Measurements from ENCODE around the gene PC. TPM values are rescaled to one million over a fixed set of nuclear protein-coding genes. Genes with fewer than 3 reads are reported as not detected.
"Not testable (repeated sequence)": the region's sequence is repeated elsewhere in the genome, so short reads cannot be mapped to it uniquely, and the experiment has no call there.

The PC gene
- total RNA-seq, 2 donors from 2014 or later: 9.1 to 12.7 TPM

DNA sequence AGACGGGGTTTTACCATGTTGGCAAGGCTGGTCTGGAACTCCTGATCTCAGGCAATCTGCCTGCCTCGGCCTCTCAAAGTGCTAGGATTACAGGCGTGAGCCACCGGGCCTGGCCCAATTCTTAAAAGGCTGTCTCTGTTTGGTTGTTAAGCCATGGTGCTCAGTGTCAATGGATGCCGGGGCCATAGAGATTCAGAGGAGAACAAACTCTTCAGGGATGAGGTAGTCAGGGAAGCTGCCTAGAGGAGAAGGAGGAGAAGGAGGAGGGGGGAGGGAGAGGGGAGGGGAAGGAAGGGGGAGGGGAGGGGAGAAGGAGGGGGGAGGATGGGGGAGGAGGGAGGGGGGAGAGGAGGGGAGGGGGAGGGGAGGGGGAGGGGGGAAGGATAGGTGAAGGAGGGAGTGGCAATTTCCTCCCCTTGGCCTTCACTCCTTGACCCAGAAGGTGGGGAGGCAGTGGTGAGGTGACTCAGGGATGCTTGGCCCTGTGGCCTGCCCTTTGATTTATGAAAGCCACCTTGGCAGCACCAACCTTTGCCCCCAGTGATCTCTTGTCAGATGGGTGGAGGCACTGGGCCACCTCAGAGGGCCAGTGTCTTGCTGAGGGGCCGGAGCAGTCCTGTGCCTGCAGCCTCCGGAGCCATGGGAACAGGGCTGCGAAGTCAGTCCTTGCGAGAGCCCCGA lies 16.7 kb upstream of the PC start, which contains the start of gene C11orf86:
Gene C11orf86 (plus strand): TSS at position 581 of the 681 bp plus-strand sequence. CDS start 59 bp downstream, at position 640.
- DNase-seq (no peak), ATAC-seq (replicated peaks in 1 of 2) (no peak)
- H3K4me1 Mint-ChIP-seq (ENCODE audit: low read depth): peaks cover 17% of the 10 kb centered on the region
- H3K9me3 Mint-ChIP-seq: peaks cover 2 to 3% of the 10 kb centered on the region in 2 donors
- H3K4me3 Mint-ChIP-seq: no peak within 1 kb of the TSS
- no peaks in the 10 kb centered on the region for H3K27me3 Mint-ChIP-seq (ENCODE audit: low read depth)
- H3K27ac Mint-ChIP-seq: no peak within 1 kb of the TSS
- peaks cover 0 to 2% of the 10 kb centered on the region in 2 donors for H3K36me3 Mint-ChIP-seq (ENCODE audit: insufficient read depth in 2 of 2)

DNA sequence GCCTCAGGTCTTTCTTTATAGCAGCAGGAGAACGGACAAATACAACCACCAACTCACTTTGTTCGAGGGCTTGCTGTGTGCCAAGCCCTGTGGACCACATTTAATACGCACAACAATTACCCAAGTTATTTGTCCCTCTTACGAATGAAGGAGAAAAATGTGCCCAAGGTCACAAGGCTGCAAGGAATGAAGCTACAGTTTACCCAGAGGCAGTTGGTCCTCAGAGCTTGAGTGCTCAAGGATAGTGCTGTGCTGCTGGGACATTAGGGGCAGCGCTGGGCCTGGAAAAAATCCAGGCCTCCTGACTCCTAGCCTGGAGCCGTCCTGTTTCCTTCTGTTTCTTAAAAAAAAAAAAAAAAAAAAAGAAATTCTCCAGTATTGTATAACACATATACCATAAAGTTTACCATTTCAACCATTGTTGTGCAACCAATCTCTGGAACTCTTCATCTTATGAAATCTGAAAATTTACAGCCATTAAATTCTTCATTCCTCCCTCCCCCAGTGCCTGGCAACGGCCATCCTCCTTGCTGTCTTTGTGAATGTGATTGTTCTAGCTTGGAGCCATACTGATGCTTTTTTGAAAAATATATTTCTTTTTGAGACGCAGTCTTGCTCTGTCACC lies 15.9 kb upstream of the PC start:
- Mint-ChIP-seq H3K27me3 (ENCODE audit: low read depth) (no peaks in the 10 kb centered on the region), H3K9me3 (peaks cover 0 to 2% of the 10 kb centered on the region in 2 donors), H3K27ac (no peak overlapping the region), H3K4me3 (no peak overlapping the region), H3K4me1 (ENCODE audit: low read depth) (peaks cover 17% of the 10 kb centered on the region), H3K36me3 (ENCODE audit: insufficient read depth in 2 of 2) (peaks cover 0 to 2% of the 10 kb centered on the region in 2 donors)
- ATAC-seq (replicated peaks in 1 of 2) (no peak), DNase-seq (no peak)

DNA sequence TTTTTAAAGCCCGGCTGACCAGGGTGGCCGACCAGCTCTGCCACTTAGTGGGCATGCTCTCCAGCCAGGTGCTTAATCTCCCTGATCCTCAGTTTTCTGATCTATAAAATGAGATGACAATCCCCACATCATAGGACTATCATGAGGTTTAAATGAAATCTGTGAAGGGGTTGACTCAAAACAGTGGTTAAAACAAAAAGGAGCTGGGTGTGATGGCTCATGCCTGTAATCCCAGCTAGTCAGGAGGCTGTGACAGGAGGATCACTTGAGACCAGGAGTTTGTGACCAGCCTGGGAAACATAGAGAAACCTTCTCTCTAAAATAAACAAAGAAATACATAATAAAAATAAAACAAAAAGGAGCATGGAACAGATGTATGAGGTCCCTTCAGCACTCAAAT lies 13.3 kb upstream of the PC start:
- no peak overlapping the region for H3K27ac Mint-ChIP-seq

DNA sequence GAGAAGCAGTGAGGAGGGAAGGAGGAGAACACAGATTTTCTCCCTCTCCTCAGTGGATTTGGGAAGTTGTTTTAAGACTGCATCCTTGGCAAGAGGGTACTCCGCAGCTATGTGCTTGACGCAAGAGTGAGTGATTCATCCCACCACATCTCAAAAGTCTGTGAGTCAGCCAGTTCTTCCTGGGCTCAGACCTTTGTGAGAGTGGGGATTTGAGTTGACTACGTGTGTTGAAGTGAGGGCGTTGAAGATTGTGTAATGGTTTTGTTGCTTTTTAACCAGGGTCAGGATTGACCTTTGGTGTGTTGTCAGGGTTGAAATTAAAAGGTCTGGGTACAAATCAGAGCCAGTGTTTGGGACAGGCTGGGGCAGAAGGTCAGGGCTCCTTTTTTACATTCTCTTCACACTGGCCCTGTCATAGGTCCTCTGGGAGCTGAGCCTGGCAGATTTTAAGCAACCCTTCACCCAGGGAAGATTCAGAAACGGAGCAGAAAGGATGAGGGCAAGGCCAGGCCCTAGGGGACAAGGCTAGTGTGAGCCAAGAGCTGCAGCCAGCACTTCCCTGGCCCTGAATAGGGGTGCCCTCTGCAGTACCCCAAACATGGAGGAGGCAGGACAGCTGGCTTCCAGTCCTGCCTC lies 12.7 kb upstream of the PC start:
- Mint-ChIP-seq H3K4me1 (ENCODE audit: low read depth) (peaks cover 26% of the 10 kb centered on the region), H3K27ac (no peak overlapping the region), H3K4me3 (peak overlapping the region; percentile 37 to 56), H3K36me3 (ENCODE audit: insufficient read depth in 2 of 2) (no peaks in the 10 kb centered on the region), H3K9me3 (no peaks in the 10 kb centered on the region), H3K27me3 (ENCODE audit: low read depth) (peaks cover 4% of the 10 kb centered on the region)
- peak; percentile 97 for ATAC-seq (replicated peaks in 1 of 2)
- peak; percentile 59 to 66 for DNase-seq

More for the DNA sequence above, 13.3 kb upstream of the PC start:
- DNase-seq (no peak), ATAC-seq (replicated peaks in 1 of 2) (peak; percentile 12 to 34)
- Mint-ChIP-seq H3K27me3 (ENCODE audit: low read depth) (no peaks in the 10 kb centered on the region), H3K4me1 (ENCODE audit: low read depth) (peaks cover 26% of the 10 kb centered on the region), H3K36me3 (ENCODE audit: insufficient read depth in 2 of 2) (no peaks in the 10 kb centered on the region), H3K9me3 (no peaks in the 10 kb centered on the region), H3K4me3 (peak overlapping the region in 1 of 2 donors; percentile 17)

DNA sequence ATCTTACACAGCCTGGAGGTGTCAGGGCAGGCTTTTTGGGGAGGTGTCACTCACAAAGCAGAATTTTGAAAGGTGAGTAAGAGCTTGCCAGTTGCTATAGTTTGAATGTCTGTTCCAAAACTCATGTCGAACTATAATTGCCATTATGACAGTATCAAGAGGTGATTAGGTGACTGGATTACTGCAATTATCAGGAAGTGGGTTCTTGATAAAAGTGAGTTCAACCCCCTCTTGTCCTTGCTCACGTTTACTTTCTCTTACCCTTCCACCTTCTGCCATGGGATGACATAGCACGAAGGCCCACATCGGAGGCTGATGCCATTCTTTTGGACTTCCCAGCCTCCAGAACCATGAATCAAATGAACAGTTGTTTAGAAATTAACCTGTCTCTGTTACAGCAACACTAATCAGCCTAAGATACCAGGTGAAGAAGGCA lies 12.2 kb upstream of the PC start:
- DNase-seq (no peak), ATAC-seq (replicated peaks in 1 of 2) (peak; percentile 49 to 60)
- no peaks in the 10 kb centered on the region for H3K9me3 Mint-ChIP-seq
- H3K4me1 Mint-ChIP-seq (ENCODE audit: low read depth): peaks cover 26% of the 10 kb centered on the region
- peaks cover 6% of the 10 kb centered on the region for H3K27me3 Mint-ChIP-seq (ENCODE audit: low read depth)
- H3K27ac Mint-ChIP-seq: no peak overlapping the region
- peak overlapping the region; percentile 37 to 56 for H3K4me3 Mint-ChIP-seq
- H3K36me3 Mint-ChIP-seq (ENCODE audit: insufficient read depth in 2 of 2): no peaks in the 10 kb centered on the region

DNA sequence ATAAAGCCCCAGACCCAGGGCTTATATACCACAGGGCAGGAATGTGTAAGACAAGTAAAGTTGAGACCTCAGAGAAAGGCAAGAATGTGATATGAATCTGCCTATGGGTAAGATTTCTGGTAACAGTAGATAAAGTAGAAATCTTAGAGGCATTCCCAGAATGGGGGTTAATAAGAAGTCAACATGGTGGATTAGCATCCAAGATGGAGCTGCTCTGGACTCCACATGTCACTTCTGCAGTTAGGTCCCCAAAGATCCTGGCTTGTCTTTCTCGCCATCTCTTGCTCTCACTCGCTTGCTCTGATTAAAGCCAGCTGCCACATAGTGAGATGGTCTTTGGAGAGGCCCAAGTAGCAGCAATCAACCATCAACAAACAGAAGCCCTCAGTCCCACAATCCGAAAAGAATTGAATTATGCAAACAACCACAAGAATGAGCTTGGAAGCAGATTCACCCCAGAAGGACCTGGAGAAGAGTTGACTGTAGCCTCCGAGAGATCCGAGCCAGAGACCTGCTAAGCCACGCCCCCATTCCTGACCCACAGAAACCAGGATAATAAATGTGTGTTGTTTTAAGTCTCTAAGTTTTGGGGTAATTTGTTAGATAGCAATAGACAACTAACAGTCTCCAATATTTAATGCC lies 11.5 kb upstream of the PC start:
- Mint-ChIP-seq H3K36me3 (ENCODE audit: insufficient read depth in 2 of 2) (no peaks in the 10 kb centered on the region), H3K4me3 (no peak overlapping the region), H3K9me3 (no peaks in the 10 kb centered on the region), H3K27me3 (ENCODE audit: low read depth) (peaks cover 6% of the 10 kb centered on the region), H3K4me1 (ENCODE audit: low read depth) (peaks cover 26% of the 10 kb centered on the region), H3K27ac (no peak overlapping the region)
- no peak for ATAC-seq (replicated peaks in 1 of 2)
- no peak for DNase-seq

DNA sequence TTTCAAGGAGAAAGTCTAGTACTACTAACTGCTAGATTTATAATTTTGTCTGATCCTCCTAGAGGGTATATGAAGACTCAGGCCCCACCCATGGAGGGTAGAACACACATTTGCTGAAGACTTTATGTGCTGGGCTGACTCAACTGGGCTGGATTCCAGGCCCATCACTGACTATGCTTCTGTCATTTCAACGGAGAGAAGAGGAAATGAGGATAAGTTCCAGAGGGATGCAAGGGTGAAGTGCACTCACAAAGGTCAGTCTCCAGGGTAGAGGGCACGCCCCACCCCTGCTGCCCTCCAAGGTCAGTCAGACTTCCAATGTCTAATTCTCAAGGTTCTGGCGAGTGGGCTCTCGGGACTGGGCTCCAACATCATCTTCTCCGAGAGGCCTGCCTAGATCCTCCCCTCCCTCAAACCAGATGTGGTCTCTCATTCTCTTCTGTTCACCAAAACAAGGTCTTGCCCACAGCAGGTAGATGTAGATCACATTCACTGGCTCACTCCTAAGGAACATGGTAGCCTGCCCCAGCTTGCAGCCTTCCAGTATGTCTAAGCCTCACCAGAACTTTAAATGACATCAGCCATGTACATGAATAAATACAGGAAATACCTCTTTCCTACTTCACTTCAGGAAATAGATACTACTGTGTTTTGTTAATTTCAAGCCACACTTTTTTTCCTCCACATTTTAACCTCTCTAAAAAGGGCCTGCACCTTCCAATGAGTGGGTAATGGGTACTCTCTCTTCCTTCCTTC lies 9.7 kb upstream of the PC start:
- H3K27me3 Mint-ChIP-seq (ENCODE audit: low read depth): peaks cover 6% of the 10 kb centered on the region
- no peak overlapping the region for H3K4me3 Mint-ChIP-seq
- DNase-seq: no peak
- H3K36me3 Mint-ChIP-seq (ENCODE audit: insufficient read depth in 2 of 2): no peaks in the 10 kb centered on the region
- H3K9me3 Mint-ChIP-seq: no peaks in the 10 kb centered on the region
- peak overlapping the region; percentile 53 for H3K27ac Mint-ChIP-seq
- ATAC-seq (replicated peaks in 1 of 2): no peak
- H3K4me1 Mint-ChIP-seq (ENCODE audit: low read depth): peaks cover 26% of the 10 kb centered on the region

DNA sequence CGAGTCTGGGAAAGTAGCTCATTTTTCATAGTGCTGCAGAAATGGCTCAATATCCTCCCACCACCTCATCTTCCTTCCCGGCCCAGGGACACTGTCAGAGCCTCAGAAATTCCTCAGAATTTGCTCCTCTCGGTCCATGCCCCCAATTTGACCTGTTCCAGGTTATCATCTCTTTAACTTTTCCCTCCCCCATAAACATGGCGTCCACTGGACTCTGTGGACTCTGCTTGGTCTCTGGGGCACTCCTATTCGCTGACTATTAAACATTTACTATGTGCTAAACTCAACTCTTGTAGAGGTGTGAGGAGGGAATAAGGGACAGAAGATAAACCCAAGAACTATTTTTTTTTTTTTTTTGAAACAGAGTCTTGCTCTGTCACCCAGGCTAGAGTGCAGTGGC lies 8.2 kb upstream of the PC start:
- H3K27ac Mint-ChIP-seq: no peak overlapping the region
- ATAC-seq (replicated peaks in 1 of 2) (no peak), DNase-seq (no peak)
- H3K9me3 Mint-ChIP-seq: no peaks in the 10 kb centered on the region
- H3K27me3 Mint-ChIP-seq (ENCODE audit: low read depth): peaks cover 6% of the 10 kb centered on the region
- no peak overlapping the region for H3K4me3 Mint-ChIP-seq
- peaks cover 24% of the 10 kb centered on the region for H3K4me1 Mint-ChIP-seq (ENCODE audit: low read depth)
- H3K36me3 Mint-ChIP-seq (ENCODE audit: insufficient read depth in 2 of 2): no peaks in the 10 kb centered on the region

DNA sequence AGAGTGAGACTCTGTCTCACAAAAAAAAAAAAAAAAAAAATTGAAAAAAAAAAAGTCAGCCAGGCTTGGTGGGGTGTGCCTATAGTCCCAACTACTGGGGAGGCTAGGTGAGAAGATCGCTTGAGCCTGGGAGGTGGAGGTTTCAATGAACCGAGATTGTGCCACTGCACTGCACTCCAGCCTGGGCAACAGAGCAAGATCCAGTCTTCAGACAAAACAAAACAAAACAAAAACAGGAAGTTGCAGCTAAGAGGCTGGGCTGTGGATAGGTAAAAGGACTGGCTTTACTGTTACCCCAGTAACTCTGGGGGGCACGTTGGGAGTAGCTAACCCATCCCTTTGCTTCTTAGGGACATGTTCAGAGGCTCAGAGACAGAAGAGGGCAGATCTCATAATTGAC lies 6.3 kb upstream of the PC start:
- H3K4me1 Mint-ChIP-seq (ENCODE audit: low read depth): peaks cover 11% of the 10 kb centered on the region
- H3K27me3 Mint-ChIP-seq (ENCODE audit: low read depth): peaks cover 8% of the 10 kb centered on the region
- no peak overlapping the region for H3K4me3 Mint-ChIP-seq
- ATAC-seq (replicated peaks in 1 of 2): no peak
- H3K36me3 Mint-ChIP-seq (ENCODE audit: insufficient read depth in 2 of 2): no peaks in the 10 kb centered on the region
- DNase-seq: no peak
- no peak overlapping the region for H3K27ac Mint-ChIP-seq
- H3K9me3 Mint-ChIP-seq: no peaks in the 10 kb centered on the region

DNA sequence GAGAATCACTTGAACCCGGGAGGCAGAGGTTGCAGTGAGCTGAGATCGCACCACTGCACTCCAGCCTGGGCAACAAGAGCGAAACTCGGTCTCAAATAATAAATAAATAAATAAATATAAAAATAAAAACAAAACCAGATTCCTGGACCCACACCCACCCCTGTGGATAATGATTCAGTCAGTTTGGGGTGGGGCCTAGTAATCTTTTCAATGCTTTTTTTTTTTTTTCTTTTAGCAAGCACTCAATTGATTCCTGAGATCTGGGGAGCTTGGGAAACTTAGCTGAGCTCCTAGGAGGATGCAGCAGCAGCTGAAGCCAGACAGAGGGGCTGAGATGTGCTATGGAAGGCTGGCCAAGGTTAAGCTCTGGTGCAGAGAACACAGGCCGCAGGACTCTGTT lies 4.6 kb upstream of the PC start:
- DNase-seq (no peak), ATAC-seq (replicated peaks in 1 of 2) (no peak)
- Mint-ChIP-seq H3K27me3 (ENCODE audit: low read depth) (peaks cover 15% of the 10 kb centered on the region), H3K9me3 (no peaks in the 10 kb centered on the region), H3K36me3 (ENCODE audit: insufficient read depth in 2 of 2) (no peaks in the 10 kb centered on the region), H3K27ac (no peak overlapping the region), H3K4me1 (ENCODE audit: low read depth) (peaks cover 14% of the 10 kb centered on the region), H3K4me3 (no peak overlapping the region)

DNA sequence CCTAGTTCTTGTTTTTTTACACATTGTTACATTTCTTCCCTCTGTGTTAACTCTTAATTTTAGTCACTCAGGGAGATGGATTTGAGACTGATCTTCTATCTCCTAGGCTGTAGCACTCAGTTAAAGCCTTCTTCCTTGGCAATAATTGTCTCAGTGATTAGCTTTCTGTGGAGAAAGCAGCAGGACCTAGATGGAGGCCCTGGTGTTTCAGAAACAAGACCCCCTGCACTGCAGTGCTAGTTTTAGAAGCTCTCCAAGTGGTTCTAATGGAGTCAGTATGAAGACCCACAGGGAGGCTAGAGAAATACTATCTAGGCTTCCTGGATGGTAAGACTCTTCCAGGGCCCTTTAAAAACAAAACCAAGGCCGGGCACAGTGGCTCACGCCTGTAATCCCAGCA lies 4.1 kb upstream of the PC start:
- peaks cover 18% of the 10 kb centered on the region for H3K4me1 Mint-ChIP-seq (ENCODE audit: low read depth)
- H3K4me3 Mint-ChIP-seq: no peak overlapping the region
- DNase-seq (no peak), ATAC-seq (replicated peaks in 1 of 2) (no peak)
- H3K27me3 Mint-ChIP-seq (ENCODE audit: low read depth): peaks cover 15% of the 10 kb centered on the region
- no peak overlapping the region for H3K27ac Mint-ChIP-seq
- no peaks in the 10 kb centered on the region for H3K36me3 Mint-ChIP-seq (ENCODE audit: insufficient read depth in 2 of 2)
- no peaks in the 10 kb centered on the region for H3K9me3 Mint-ChIP-seq

DNA sequence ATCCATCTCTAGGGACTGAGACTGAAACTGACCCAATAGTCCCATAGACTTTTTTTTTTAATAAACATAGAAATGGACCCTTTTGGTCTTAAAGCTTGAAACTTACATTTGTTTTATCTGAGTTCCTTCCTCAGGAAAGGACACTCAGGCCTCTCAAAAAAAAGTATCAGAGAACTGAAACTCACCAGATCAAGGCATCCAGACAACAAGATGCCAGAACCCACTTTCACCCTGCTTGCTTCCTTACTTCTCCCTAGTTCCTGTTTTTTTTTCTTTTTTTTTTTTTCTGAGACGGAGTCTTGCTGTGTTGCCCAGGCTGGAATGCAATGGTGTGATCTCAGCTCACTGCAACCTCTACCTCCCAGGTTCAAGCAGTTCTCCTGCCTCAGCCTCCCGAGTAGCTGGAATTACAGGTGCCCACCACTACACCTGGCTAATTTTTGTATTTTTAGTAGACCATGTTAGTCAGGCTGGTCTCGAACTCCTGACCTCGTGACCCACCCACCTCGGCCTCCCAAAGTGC lies 3.6 kb upstream of the PC start:
- peaks cover 23% of the 10 kb centered on the region for H3K4me1 Mint-ChIP-seq (ENCODE audit: low read depth)
- H3K9me3 Mint-ChIP-seq; H3K27ac Mint-ChIP-seq; H3K4me3 Mint-ChIP-seq; H3K36me3 Mint-ChIP-seq (ENCODE audit: insufficient read depth in 2 of 2); ATAC-seq (replicated peaks in 1 of 2); DNase-seq: not testable (repeated sequence)
- peaks cover 15% of the 10 kb centered on the region for H3K27me3 Mint-ChIP-seq (ENCODE audit: low read depth)
